IPS DF 6.9 (cell line): ENCODE data around the gene LHFPL3.
A peak's percentile ranks its signal among the peaks of the same experiment; 100 is the strongest.

Experiments
- DNase-seq: peaks from one replicate; pipeline ENCODE4 v3.0.0-alpha.2; 2013; ENCODE audit warnings: low read depth, low spot score
- H3K27ac ChIP-seq: one replicate; pipeline ENCODE4 v1.5.1; 2013; ENCODE audit warnings: low read length, control low read depth
- H3K27me3 ChIP-seq: 2 replicates; pipeline ENCODE4 v1.6.1; 2013; ENCODE audit warnings: mild to moderate bottlenecking, low read length; ENCODE audit not compliant: control insufficient read depth, insufficient read depth
- H3K36me3 ChIP-seq: 2 replicates; pipeline ENCODE4 v1.6.1; 2013; ENCODE audit warnings: low read length; ENCODE audit not compliant: control insufficient read depth, insufficient read depth
- H3K4me1 ChIP-seq: 2 replicates; pipeline ENCODE4 v1.6.1; 2013; ENCODE audit warnings: low read length; ENCODE audit not compliant: control insufficient read depth, insufficient read depth
- H3K4me3 ChIP-seq: 2 replicates; pipeline ENCODE4 v1.5.1; 2013; ENCODE audit warnings: mild to moderate bottlenecking, low read length
- H3K9me3 ChIP-seq: 2 replicates; pipeline ENCODE4 v1.6.1; 2013; ENCODE audit warnings: low read length, inconsistent platforms; ENCODE audit not compliant: control insufficient read depth, insufficient read depth
- WGBS: extraction: QIAGEN DNeasy Blood & Tissue Kit; methylation state at CpG from one replicate; pipeline ENCODE4 v1.1.7; 2013; ENCODE audit warnings: mixed read lengths, missing lambda C conversion rate; ENCODE audit not compliant: insufficient read length, insufficient coverage; 5-methylcytosine and 5-hydroxymethylcytosine counted together

Gene LHFPL3

GRCh38 chr7:104530251-104530650 lies 201.8 kb downstream of the LHFPL3 start:
- H3K27ac ChIP-seq, result no peak overlapping the region
- DNase-seq, result no peak
- H3K4me1 ChIP-seq, result no peaks in the 10 kb centered on the region
- no peaks in the 10 kb centered on the region for H3K36me3 ChIP-seq
- no peaks in the 10 kb centered on the region for H3K27me3 ChIP-seq
- no CpG with 5 or more reads among the region's 5 CpGs for WGBS
- H3K9me3 ChIP-seq, result no peaks in the 10 kb centered on the region
- no peak overlapping the region for H3K4me3 ChIP-seq

- no peaks in the 10 kb centered on the region for H3K9me3 ChIP-seq
- H3K36me3 ChIP-seq, result no peaks in the 10 kb centered on the region
- H3K4me1 ChIP-seq, result no peaks in the 10 kb centered on the region
- DNase-seq, result no peak
- no peak overlapping the region for H3K27ac ChIP-seq
- WGBS, result no CpG with 5 or more reads among the region's 4 CpGs
- H3K4me3 ChIP-seq, result no peak overlapping the region
- H3K27me3 ChIP-seq, result no peaks in the 10 kb centered on the region
Measured at GRCh38 chr7:104534149-104534548, 205.7 kb downstream of the LHFPL3 start.

GRCh38 chr7:104535841-104536240 lies 207.4 kb downstream of the LHFPL3 start:
- Histone ChIP-seq H3K36me3 (no peaks in the 10 kb centered on the region), H3K4me1 (no peaks in the 10 kb centered on the region), H3K27me3 (no peaks in the 10 kb centered on the region), H3K9me3 (no peaks in the 10 kb centered on the region), H3K27ac (no peak overlapping the region), H3K4me3 (no peak overlapping the region)
- no CpG with 5 or more reads among the region's 6 CpGs for WGBS
- no peak for DNase-seq

- Histone ChIP-seq H3K4me1 (no peaks in the 10 kb centered on the region), H3K27me3 (no peaks in the 10 kb centered on the region), H3K9me3 (no peaks in the 10 kb centered on the region), H3K4me3 (no peak overlapping the region), H3K36me3 (no peaks in the 10 kb centered on the region), H3K27ac (no peak overlapping the region)
- no CpG with 5 or more reads among the region's 1 CpG for WGBS
- no peak for DNase-seq
Measured at GRCh38 chr7:104536956-104537355, 208.6 kb downstream of the LHFPL3 start.

- Histone ChIP-seq H3K4me3 (no peak overlapping the region), H3K27ac (no peak overlapping the region)
- no CpG with 5 or more reads among the region's 4 CpGs for WGBS
Measured at GRCh38 chr7:104538152-104538551, 209.7 kb downstream of the LHFPL3 start.

GRCh38 chr7:104541897-104542296 lies 213.5 kb downstream of the LHFPL3 start:
- WGBS, result no CpG with 5 or more reads among the region's 4 CpGs
- H3K4me3 ChIP-seq, result no peak overlapping the region

More at GRCh38 chr7:104538152-104538551, 209.7 kb downstream of the LHFPL3 start:
- H3K36me3 ChIP-seq, result no peaks in the 10 kb centered on the region
- H3K9me3 ChIP-seq, result no peaks in the 10 kb centered on the region
- no peaks in the 10 kb centered on the region for H3K27me3 ChIP-seq
- H3K4me1 ChIP-seq, result no peaks in the 10 kb centered on the region
- DNase-seq, result no peak

GRCh38 chr7:104548861-104549260 lies 220.5 kb downstream of the LHFPL3 start:
- H3K4me3 ChIP-seq, result no peak overlapping the region
- no peaks in the 10 kb centered on the region for H3K36me3 ChIP-seq
- H3K4me1 ChIP-seq, result no peaks in the 10 kb centered on the region
- no CpG with 5 or more reads among the region's 2 CpGs for WGBS
- DNase-seq, result no peak
- H3K9me3 ChIP-seq, result no peaks in the 10 kb centered on the region
- H3K27ac ChIP-seq, result no peak overlapping the region
- H3K27me3 ChIP-seq, result no peaks in the 10 kb centered on the region

More at GRCh38 chr7:104541897-104542296, 213.5 kb downstream of the LHFPL3 start:
- H3K27me3 ChIP-seq, result no peaks in the 10 kb centered on the region
- no peaks in the 10 kb centered on the region for H3K4me1 ChIP-seq
- no peaks in the 10 kb centered on the region for H3K9me3 ChIP-seq
- H3K36me3 ChIP-seq, result no peaks in the 10 kb centered on the region
- no peak for DNase-seq
- H3K27ac ChIP-seq, result no peak overlapping the region

GRCh38 chr7:104550362-104550761 lies 222.0 kb downstream of the LHFPL3 start:
- Histone ChIP-seq H3K4me3 (no peak overlapping the region), H3K27me3 (no peaks in the 10 kb centered on the region), H3K27ac (no peak overlapping the region), H3K4me1 (no peaks in the 10 kb centered on the region), H3K36me3 (no peaks in the 10 kb centered on the region), H3K9me3 (no peaks in the 10 kb centered on the region)
- no CpG with 5 or more reads among the region's 3 CpGs for WGBS
- no peak for DNase-seq

- WGBS, result no CpG with 5 or more reads among the region's 1 CpG
- DNase-seq, result no peak
Measured at GRCh38 chr7:104551226-104551625, 222.8 kb downstream of the LHFPL3 start.

GRCh38 chr7:104552102-104552501 lies 223.7 kb downstream of the LHFPL3 start:
- no peaks in the 10 kb centered on the region for H3K36me3 ChIP-seq
- WGBS, result no CpG with 5 or more reads among the region's 4 CpGs
- H3K4me3 ChIP-seq, result no peak overlapping the region; the same call in 1 of the 2 replicates
- H3K4me1 ChIP-seq, result no peaks in the 10 kb centered on the region
- H3K9me3 ChIP-seq, result no peaks in the 10 kb centered on the region
- no peak overlapping the region for H3K27ac ChIP-seq
- peak; percentile 68 for DNase-seq
- no peaks in the 10 kb centered on the region for H3K27me3 ChIP-seq

More at GRCh38 chr7:104551226-104551625, 222.8 kb downstream of the LHFPL3 start:
- Histone ChIP-seq H3K27ac (no peak overlapping the region), H3K9me3 (no peaks in the 10 kb centered on the region), H3K4me3 (no peak overlapping the region), H3K27me3 (no peaks in the 10 kb centered on the region), H3K4me1 (no peaks in the 10 kb centered on the region), H3K36me3 (no peaks in the 10 kb centered on the region)

- Histone ChIP-seq H3K27ac (no peak overlapping the region), H3K4me3 (no peak overlapping the region), H3K9me3 (no peaks in the 10 kb centered on the region), H3K27me3 (no peaks in the 10 kb centered on the region), H3K4me1 (no peaks in the 10 kb centered on the region), H3K36me3 (no peaks in the 10 kb centered on the region)
- DNase-seq, result no peak
Measured at GRCh38 chr7:104553074-104553473, 224.7 kb downstream of the LHFPL3 start.
